ENCODE data around the gene TBX5. TPM values are rescaled to one million over a fixed set of nuclear protein-coding genes. Genes with fewer than 3 reads are reported as not detected.
A peak's percentile ranks its signal among the peaks of the same experiment; 100 is the strongest.

Gene TBX5
- total RNA-seq, 6 donors from 2014 or later, result 9.7 to 24.0 (median 17.9) TPM

GRCh38 chr12:114403690-114404066 is 2.3 kb downstream of the TBX5 start:
- peak overlapping the region; percentile 77 to 89 (median 86) for H3K27ac ChIP-seq
- peak in 1 of 2 donors; percentile 78 for DNase-seq
- TF ChIP-seq POLR2A (IDR thresholded peaks at IDR 0.05) (no peak), EP300 (IDR thresholded peaks at IDR 0.05) (no peak), CTCF (IDR thresholded peaks at IDR 0.05) (no peak), POLR2AphosphoS5 (IDR thresholded peaks at IDR 0.05) (no peak)
- no peaks in the 10 kb centered on the region for H3K36me3 ChIP-seq
- peaks cover 0 to 49% (median 17%) of the 10 kb centered on the region in 4 donors for H3K27me3 ChIP-seq
- 9 to 15% methylated on average over 24 of the region's 24 CpGs for WGBS, 2 donors
- no peak for ATAC-seq (ENCODE audit: low FRiP score in 2 of 2)
- peaks cover 0 to 8% (median 1%) of the 10 kb centered on the region in 4 donors for H3K4me1 ChIP-seq
- no peaks in the 10 kb centered on the region for H3K9me3 ChIP-seq
- peak overlapping the region in 3 of 4 donors; percentile 37 to 53 (median 53) for H3K4me3 ChIP-seq

GRCh38 chr12:114403011-114403689 is 2.8 kb downstream of the TBX5 start:
- H3K36me3 ChIP-seq, result no peaks in the 10 kb centered on the region
- H3K27me3 ChIP-seq, result peaks cover 0 to 46% (median 15%) of the 10 kb centered on the region in 4 donors
- WGBS, 2 donors, result 6 to 8% methylated on average over 30 to 39 of the region's 41 CpGs
- DNase-seq (peak in 1 of 2 donors; percentile 81), ATAC-seq (ENCODE audit: low FRiP score in 2 of 2) (no peak)
- H3K9me3 ChIP-seq, result no peaks in the 10 kb centered on the region
- peak overlapping the region in 3 of 4 donors; percentile 37 to 53 (median 53) for H3K4me3 ChIP-seq
- peak overlapping the region; percentile 77 to 89 (median 86) for H3K27ac ChIP-seq
- TF ChIP-seq CTCF (IDR thresholded peaks at IDR 0.05) (peak in 2 of 6 experiments; percentile 17 to 23), POLR2A (IDR thresholded peaks at IDR 0.05) (no peak)
- peaks cover 0 to 6% (median 0%) of the 10 kb centered on the region in 4 donors for H3K4me1 ChIP-seq

- no peak for TF ChIP-seq CTCF (IDR thresholded peaks at IDR 0.05)
- H3K27ac ChIP-seq, result peak overlapping the region; percentile 77 to 89 (median 86)
- peaks cover 0 to 38% (median 11%) of the 10 kb centered on the region in 4 donors for H3K27me3 ChIP-seq
- WGBS, 2 donors, result 21 to 28% methylated on average over 5 of the region's 5 CpGs
- ATAC-seq (ENCODE audit: low FRiP score in 2 of 2) (no peak), DNase-seq (no peak)
- no peaks in the 10 kb centered on the region for H3K36me3 ChIP-seq
- no peaks in the 10 kb centered on the region for H3K9me3 ChIP-seq
- peaks cover 0 to 6% (median 0%) of the 10 kb centered on the region in 4 donors for H3K4me1 ChIP-seq
- H3K4me3 ChIP-seq, result peak overlapping the region in 3 of 4 donors; percentile 6 to 53 (median 53)
Observed at GRCh38 chr12:114402084-114402717, 3.7 kb downstream of the TBX5 start.

- ATAC-seq (ENCODE audit: low FRiP score in 2 of 2), result no peak
Observed at GRCh38 chr12:114401328-114402083, 4.4 kb downstream of the TBX5 start.

More at GRCh38 chr12:114401328-114402083, 4.4 kb downstream of the TBX5 start:
- WGBS, 2 donors, result 15 to 16% methylated on average over 9 to 10 of the region's 10 CpGs
- peaks cover 0 to 6% (median 0%) of the 10 kb centered on the region in 4 donors for H3K4me1 ChIP-seq
- H3K4me3 ChIP-seq, result peak overlapping the region in 3 of 4 donors; percentile 6 to 53 (median 53)
- peak overlapping the region; percentile 77 to 88 (median 83) for H3K27ac ChIP-seq
- DNase-seq, result no peak
- TF ChIP-seq EP300 (IDR thresholded peaks at IDR 0.05) (no peak), POLR2AphosphoS5 (IDR thresholded peaks at IDR 0.05) (no peak), CTCF (IDR thresholded peaks at IDR 0.05) (no peak), POLR2A (IDR thresholded peaks at IDR 0.05) (no peak)
- H3K27me3 ChIP-seq, result peaks cover 0 to 34% (median 14%) of the 10 kb centered on the region in 4 donors
- no peaks in the 10 kb centered on the region for H3K9me3 ChIP-seq
- no peaks in the 10 kb centered on the region for H3K36me3 ChIP-seq
